ENCODE results near the gene BCDIN3D. TPM values are rescaled to one million over a fixed set of nuclear protein-coding genes. Genes with fewer than 3 reads are reported as not detected.

Gene BCDIN3D
- total and polyA plus RNA-seq, 4 donors: 1.7 to 4.4 (median 2.1) TPM

- Histone ChIP-seq H3K36me3 (ENCODE audit: control insufficient read depth in 4 of 4, insufficient read depth in 3 of 4, low read depth in 1 of 4, low read length in 3 of 4) (peaks cover 3 to 35% (median 6%) of the 10 kb centered on the region in 4 donors), H3K9ac (ENCODE audit: low read depth in 1 of 2, low read length in 2 of 2) (no peak overlapping the region), H3K27me3 (ENCODE audit: control insufficient read depth in 4 of 4, insufficient read depth in 4 of 4, low read length in 3 of 4) (no peaks in the 10 kb centered on the region), H3K9me3 (ENCODE audit: control insufficient read depth in 4 of 4, low read length in 3 of 4) (no peaks in the 10 kb centered on the region), H3K4me1 (ENCODE audit: control insufficient read depth in 4 of 4, insufficient read depth in 4 of 4, low read length in 3 of 4) (peaks cover 0 to 2% (median under 1%) of the 10 kb centered on the region in 4 donors), H3K4me3 (ENCODE audit: low read depth in 1 of 3, low read length in 3 of 3) (no peak overlapping the region), H3K27ac (ENCODE audit: low read depth in 1 of 2, low read length in 2 of 2) (no peak overlapping the region)
- DNase-seq (ENCODE audit: low spot score): no peak
- no peak for TF ChIP-seq TAF1 (conservative IDR thresholded peaks at IDR 0.05)
- no peak for TF ChIP-seq EGR1 (IDR thresholded peaks at IDR 0.05; ENCODE audit: low read depth in 2 of 2)
- no peak for TF ChIP-seq SP1 (IDR thresholded peaks at IDR 0.05)
- TF ChIP-seq MAX (IDR thresholded peaks at IDR 0.05): no peak
- no peak for TF ChIP-seq FOXA2 (IDR thresholded peaks at IDR 0.05)
- no peak for TF ChIP-seq HNF4A (conservative IDR thresholded peaks at IDR 0.05)
- 93% methylated on average over 7 of the region's 7 CpGs for WGBS
These were observed 44.7 kb downstream of the BCDIN3D start for GRCh38 chr12:49798248-49798647.

GRCh38 chr12:49797449-49797776 is 45.5 kb downstream of the BCDIN3D start:
- 92% methylated on average over 2 of the region's 2 CpGs for WGBS
- no peak for DNase-seq (ENCODE audit: low spot score)
- H3K9ac ChIP-seq (ENCODE audit: low read depth in 1 of 2, low read length in 2 of 2): no peak overlapping the region
- no peaks in the 10 kb centered on the region for H3K27me3 ChIP-seq (ENCODE audit: control insufficient read depth in 4 of 4, insufficient read depth in 4 of 4, low read length in 3 of 4)
- H3K9me3 ChIP-seq (ENCODE audit: control insufficient read depth in 4 of 4, low read length in 3 of 4): no peaks in the 10 kb centered on the region
- no peak for TF ChIP-seq ZBTB33 (IDR thresholded peaks at IDR 0.05)
- no peak for TF ChIP-seq REST (IDR thresholded peaks at IDR 0.05)
- no peak for TF ChIP-seq CTCF (IDR thresholded peaks at IDR 0.05; ENCODE audit: low read depth, low read length, missing input control)
- peaks cover 0 to 2% (median under 1%) of the 10 kb centered on the region in 4 donors for H3K4me1 ChIP-seq (ENCODE audit: control insufficient read depth in 4 of 4, insufficient read depth in 4 of 4, low read length in 3 of 4)
- peaks cover 3 to 32% (median 4%) of the 10 kb centered on the region in 4 donors for H3K36me3 ChIP-seq (ENCODE audit: control insufficient read depth in 4 of 4, insufficient read depth in 3 of 4, low read depth in 1 of 4, low read length in 3 of 4)
- no peak overlapping the region for H3K4me3 ChIP-seq (ENCODE audit: low read depth in 1 of 3, low read length in 3 of 3)
- H3K27ac ChIP-seq (ENCODE audit: low read depth in 1 of 2, low read length in 2 of 2): no peak overlapping the region
